Dendritic cell treated with granulocyte-macrophage colony-stimulating factor and Interleukin-4, amounts not matched to agents 40 ng/mL and 50 ng/mL, for 4 days (primary cell): ENCODE measurements around the gene WASHC2A.
"Not testable (repeated sequence)": the region's sequence is repeated elsewhere in the genome, so short reads cannot be mapped to it uniquely, and the experiment has no call there.

ENCODE experiments used
- H3K27ac Mint-ChIP-seq: one replicate; pipeline ENCODE4 v1.8.0; 2022; ENCODE audit warnings: mild to moderate bottlenecking, mixed read lengths
- H3K27me3 Mint-ChIP-seq: one replicate; pipeline ENCODE4 v1.8.0; 2022; ENCODE audit warnings: mild to moderate bottlenecking, mixed read lengths
- H3K36me3 Mint-ChIP-seq: one replicate; pipeline ENCODE4 v1.8.0; 2022; ENCODE audit warnings: low read depth, mixed read lengths
- H3K4me1 Mint-ChIP-seq: one replicate; pipeline ENCODE4 v1.8.0; 2022; ENCODE audit warnings: low read depth, mixed read lengths
- H3K4me3 Mint-ChIP-seq: one replicate; pipeline ENCODE4 v1.8.0; 2022; ENCODE audit warnings: mild to moderate bottlenecking, moderate library complexity, mixed read lengths
- H3K9me3 Mint-ChIP-seq: one replicate; pipeline ENCODE4 v1.8.0; 2022; ENCODE audit warnings: mixed read lengths
- intact Hi-C: fragments of 100-400 bp; cut with micrococcal nuclease; formaldehyde crosslinking; loops from one replicate; pipeline ENCODE4 v1.15.0; 2022

Gene WASHC2A, protein sequence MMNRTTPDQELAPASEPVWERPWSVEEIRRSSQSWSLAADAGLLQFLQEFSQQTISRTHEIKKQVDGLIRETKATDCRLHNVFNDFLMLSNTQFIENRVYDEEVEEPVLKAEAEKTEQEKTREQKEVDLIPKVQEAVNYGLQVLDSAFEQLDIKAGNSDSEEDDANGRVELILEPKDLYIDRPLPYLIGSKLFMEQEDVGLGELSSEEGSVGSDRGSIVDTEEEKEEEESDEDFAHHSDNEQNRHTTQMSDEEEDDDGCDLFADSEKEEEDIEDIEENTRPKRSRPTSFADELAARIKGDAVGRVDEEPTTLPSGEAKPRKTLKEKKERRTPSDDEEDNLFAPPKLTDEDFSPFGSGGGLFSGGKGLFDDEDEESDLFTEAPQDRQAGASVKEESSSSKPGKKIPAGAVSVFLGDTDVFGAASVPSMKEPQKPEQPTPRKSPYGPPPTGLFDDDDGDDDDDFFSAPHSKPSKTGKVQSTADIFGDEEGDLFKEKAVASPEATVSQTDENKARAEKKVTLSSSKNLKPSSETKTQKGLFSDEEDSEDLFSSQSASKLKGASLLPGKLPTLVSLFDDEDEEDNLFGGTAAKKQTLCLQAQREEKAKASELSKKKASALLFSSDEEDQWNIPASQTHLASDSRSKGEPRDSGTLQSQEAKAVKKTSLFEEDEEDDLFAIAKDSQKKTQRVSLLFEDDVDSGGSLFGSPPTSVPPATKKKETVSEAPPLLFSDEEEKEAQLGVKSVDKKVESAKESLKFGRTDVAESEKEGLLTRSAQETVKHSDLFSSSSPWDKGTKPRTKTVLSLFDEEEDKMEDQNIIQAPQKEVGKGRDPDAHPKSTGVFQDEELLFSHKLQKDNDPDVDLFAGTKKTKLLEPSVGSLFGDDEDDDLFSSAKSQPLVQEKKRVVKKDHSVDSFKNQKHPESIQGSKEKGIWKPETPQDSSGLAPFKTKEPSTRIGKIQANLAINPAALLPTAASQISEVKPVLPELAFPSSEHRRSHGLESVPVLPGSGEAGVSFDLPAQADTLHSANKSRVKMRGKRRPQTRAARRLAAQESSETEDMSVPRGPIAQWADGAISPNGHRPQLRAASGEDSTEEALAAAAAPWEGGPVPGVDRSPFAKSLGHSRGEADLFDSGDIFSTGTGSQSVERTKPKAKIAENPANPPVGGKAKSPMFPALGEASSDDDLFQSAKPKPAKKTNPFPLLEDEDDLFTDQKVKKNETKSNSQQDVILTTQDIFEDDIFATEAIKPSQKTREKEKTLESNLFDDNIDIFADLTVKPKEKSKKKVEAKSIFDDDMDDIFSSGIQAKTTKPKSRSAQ (N-terminal part only)

DNA sequence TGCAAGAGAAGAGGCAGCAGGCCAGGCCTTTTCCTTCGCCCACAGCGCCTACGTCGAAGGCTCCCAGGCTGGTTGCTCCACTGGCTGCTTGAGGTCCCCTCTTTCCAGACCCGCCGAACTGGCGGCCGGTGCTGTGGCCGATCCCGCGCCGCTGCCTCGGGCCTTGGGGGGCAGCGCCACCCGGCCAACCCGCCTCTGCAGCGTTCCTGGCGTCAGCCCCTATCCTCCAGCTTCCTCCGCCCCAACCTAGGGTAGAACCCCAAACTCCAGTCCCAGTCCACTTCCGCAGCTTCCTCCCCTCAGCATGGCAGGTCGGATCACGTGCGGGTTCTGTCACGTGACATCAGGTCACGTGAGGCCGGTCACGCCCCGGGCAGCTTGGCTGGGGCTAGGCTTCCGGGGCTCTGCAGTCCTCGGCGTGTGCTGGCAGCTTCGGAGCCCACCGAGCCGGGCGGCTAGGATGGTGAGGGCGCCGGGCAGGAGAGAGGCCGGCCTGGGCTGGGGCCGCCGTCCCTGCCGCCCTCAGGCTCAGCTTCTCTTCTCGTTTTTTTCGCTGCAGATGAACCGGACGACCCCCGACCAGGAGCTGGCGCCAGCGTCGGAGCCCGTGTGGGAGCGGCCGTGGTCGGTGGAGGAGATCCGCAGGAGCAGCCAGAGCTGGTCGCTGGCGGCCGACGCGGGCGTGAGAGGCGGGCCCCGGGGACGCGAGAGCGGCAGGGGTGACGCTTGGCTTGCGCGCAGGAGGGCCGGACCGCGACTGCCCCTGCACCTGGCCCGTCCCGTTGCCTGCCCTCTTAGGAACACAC lies at the start of gene WASHC2A:
Gene WASHC2A, plus strand, starts transcription at position 409 of the 806 bp plus-strand sequence. Its CDS starts 52 bp downstream, at position 461.
- H3K4me1 Mint-ChIP-seq, H3K27me3 Mint-ChIP-seq, H3K9me3 Mint-ChIP-seq: not testable (repeated sequence)
- peaks cover 26% of the 10 kb centered on the region for H3K36me3 Mint-ChIP-seq
- peak within 1 kb of the TSS; percentile 90 for H3K4me3 Mint-ChIP-seq
- intact Hi-C loops: loop anchor here (10.0 kb wide), 1 partner anchor 257 kb away; no protein-coding TSS in a partner anchor
- peak within 1 kb of the TSS; percentile 94 for H3K27ac Mint-ChIP-seq

DNA sequence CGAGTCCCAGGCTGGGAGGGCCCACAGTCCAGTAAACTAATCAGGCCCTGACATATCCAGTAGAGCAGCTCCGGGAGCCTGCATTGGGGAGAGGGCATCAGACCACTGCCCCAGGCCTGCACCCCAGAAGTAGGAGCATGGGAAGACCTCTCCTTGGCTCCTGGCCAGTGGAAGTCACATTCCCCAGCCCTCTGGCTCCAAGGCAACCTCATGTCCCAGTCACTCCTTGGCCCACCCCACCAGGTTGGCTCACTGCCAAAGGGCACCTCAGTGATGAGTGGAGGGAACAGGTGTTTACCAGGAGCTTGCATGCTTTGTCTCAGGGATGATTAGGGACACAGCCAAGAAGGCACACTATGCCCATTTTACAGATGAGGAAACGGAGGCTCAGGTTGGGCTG lies 48.5 kb upstream of the WASHC2A start:
- intact Hi-C loops, H3K27ac Mint-ChIP-seq, H3K4me1 Mint-ChIP-seq, H3K27me3 Mint-ChIP-seq, H3K9me3 Mint-ChIP-seq, H3K4me3 Mint-ChIP-seq, H3K36me3 Mint-ChIP-seq: not testable (repeated sequence)

DNA sequence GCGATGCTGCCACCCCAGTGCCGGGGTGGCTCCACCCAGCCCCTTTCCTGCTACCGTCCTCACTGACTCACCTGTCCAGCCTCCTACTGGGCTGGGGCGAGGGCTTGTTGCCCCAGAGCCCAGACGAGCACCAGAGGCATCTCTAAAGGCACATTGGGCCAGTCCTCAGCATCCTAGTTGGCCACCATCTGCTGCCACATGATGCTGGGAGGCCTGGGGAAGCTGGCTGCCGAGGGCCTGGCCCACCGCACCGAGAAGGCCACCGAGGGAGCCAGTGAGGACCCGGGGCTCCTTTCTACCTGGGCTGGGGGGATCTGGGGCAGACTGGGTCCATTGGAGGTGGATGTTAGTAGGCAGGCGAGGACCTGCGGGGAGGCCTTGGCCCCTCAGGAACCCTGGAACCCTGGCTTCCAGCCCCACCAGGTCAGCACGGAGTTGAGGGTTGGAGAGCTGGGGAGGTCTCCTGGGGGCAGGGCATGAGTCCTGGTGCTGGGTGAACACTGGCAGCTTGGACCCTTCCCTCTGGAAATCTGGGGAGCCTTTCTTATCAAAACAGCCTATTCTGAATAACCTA lies 47.2 kb upstream of the WASHC2A start:
- H3K27ac Mint-ChIP-seq, H3K36me3 Mint-ChIP-seq, intact Hi-C loops, H3K9me3 Mint-ChIP-seq, H3K4me3 Mint-ChIP-seq, H3K4me1 Mint-ChIP-seq: not testable (repeated sequence)
- H3K27me3 Mint-ChIP-seq: peaks cover 22% of the 10 kb centered on the region

DNA sequence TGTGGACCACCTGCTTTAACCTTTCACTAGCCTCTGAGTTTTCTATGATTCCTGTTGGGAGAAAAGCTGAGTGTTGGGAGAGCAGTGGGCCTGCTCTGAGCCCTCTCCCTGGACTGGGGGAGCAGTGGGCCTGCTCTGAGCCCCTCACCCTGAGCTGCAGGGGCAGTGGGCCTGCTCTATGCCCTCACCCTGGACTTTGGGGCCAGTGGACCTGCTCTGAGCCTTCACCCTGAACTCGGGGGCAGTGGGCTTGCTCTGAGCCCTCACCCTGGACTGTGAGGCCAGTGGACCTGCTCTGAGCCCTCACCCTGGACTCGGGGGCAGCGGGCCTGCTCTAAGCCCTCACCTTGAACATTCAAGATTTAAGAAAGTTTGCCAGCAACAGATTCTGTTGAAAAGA lies 46.1 kb upstream of the WASHC2A start:
- Mint-ChIP-seq H3K27ac (no peak overlapping the region), H3K36me3 (no peaks in the 10 kb centered on the region), H3K9me3 (no peaks in the 10 kb centered on the region), H3K4me1 (no peaks in the 10 kb centered on the region), H3K27me3 (peaks cover 32% of the 10 kb centered on the region), H3K4me3 (no peak overlapping the region)
- intact Hi-C loops: no loop called here

DNA sequence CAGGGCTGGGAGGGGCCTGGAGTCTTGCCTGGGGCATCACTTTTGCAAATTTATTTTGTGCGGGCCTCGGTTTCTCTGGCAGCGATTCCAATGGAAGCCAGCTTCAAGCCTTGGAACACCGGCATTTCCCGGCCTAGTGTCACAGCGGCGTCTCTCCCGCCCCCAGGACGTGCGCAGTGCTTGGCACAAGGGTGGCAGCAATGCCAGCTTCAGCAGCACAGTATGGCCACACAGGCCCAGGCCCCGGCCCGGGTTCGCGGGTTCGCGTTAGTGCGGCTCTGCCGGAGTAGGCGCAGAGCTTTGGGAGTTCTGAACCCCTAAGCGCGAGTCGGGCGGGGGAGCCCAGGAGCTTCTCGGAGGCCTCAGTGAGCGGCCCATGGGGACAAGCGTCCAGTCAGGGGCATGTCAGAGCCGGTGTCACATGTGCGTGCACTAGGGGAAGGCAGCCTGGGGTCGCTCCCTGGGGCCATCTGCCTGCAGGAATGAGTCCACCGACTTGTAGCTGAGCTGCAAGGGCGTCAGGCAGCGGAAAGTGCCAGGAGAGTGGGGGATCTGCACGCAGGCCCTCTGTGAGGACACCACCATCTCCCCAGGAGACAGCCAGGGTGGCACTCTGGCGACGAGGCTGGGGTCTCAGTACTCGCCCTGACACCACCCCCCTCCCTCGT lies 42.9 kb upstream of the WASHC2A start:
- H3K27me3 Mint-ChIP-seq: peaks cover 36% of the 10 kb centered on the region

DNA sequence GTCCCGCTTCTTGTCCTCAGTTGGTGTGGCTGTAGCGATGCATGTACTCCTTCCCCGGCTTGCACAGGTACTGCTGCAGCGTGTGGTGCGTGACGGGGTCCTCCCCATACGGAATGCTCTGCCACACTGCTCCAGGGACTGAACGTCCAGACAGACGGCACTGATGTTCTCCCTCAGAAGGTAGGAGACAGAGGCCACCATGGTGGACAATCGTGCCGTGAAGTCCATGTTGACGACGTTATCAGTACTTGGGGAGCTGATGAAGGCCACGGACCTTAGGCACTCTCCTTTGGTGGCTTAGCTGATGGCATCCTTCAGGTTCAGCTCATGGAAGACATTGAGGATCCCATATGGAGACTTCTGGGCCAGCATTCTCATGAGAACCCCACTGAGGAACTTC lies 42.1 kb upstream of the WASHC2A start:
- Mint-ChIP-seq H3K4me1 (no peaks in the 10 kb centered on the region), H3K27ac (no peak overlapping the region), H3K9me3 (no peaks in the 10 kb centered on the region), H3K27me3 (peaks cover 36% of the 10 kb centered on the region), H3K36me3 (no peaks in the 10 kb centered on the region), H3K4me3 (no peak overlapping the region)
- intact Hi-C loops: no loop called here

More for the DNA sequence above, 42.9 kb upstream of the WASHC2A start:
- H3K36me3 Mint-ChIP-seq, H3K9me3 Mint-ChIP-seq, H3K27ac Mint-ChIP-seq, intact Hi-C loops, H3K4me3 Mint-ChIP-seq, H3K4me1 Mint-ChIP-seq: not testable (repeated sequence)

DNA sequence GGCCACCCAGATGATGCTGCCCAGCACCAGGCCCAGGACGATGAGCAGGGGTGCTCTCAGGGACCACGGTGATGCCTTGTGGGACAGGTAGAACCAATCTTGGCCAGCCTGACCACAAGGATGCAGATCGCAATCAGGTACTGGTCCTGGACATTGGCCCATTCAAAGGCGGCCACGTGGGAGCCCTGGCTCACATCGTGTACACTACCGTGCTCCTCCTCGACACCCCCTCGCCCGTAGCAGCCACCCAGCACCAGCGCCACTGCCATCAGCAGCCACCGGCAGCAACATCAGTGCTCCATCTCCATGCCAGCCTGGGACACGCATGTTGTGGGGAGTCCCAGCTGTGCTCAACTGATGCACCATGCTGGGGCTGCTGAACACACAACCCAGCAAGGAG lies 40.6 kb upstream of the WASHC2A start:
- Mint-ChIP-seq H3K36me3 (no peaks in the 10 kb centered on the region), H3K9me3 (no peaks in the 10 kb centered on the region), H3K27ac (no peak overlapping the region), H3K27me3 (peaks cover 36% of the 10 kb centered on the region), H3K4me1 (no peaks in the 10 kb centered on the region), H3K4me3 (no peak overlapping the region)
- intact Hi-C loops: no loop called here

DNA sequence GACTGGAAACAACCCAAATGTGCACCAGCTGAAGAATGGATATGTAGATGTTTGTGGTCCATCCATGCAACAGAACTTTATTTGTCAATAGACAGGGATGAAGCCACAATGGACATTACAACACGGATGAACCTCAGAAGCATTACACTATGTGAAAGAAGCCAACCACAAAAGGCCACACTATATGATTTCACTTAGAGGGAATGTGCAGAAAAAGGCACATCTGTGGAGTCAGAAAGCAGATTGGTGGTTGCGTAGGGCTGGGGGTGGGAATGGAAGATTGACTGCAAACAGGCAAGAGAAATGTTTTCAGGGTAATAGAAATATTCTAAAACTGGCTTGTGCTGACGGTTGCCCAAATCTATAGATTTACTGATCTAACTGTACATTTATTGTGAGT lies 34.3 kb upstream of the WASHC2A start:
- H3K27me3 Mint-ChIP-seq: peaks cover 1% of the 10 kb centered on the region
- no peak overlapping the region for H3K27ac Mint-ChIP-seq
- intact Hi-C loops: no loop called here
- H3K4me3 Mint-ChIP-seq: no peak overlapping the region
- H3K36me3 Mint-ChIP-seq: no peaks in the 10 kb centered on the region
- no peaks in the 10 kb centered on the region for H3K4me1 Mint-ChIP-seq
- H3K9me3 Mint-ChIP-seq: no peaks in the 10 kb centered on the region

DNA sequence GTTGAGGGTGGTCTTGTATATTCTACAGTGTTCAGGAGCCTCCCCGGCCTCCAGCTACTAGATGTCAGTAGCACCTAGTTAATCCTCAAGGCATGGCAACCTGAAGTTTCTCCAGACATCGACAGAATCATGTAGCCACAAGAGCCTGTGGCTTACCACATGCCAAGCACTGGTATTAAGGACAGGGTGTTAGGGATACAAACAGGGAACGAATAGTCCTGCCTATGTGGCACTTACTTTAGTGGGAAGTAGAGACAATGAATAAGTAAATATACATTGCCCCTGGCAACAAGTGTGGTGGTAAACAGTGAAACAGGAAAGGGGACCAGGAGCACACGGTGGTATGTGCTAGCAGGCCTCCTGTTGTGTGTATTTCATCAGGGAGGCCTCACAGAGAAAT lies 32.4 kb upstream of the WASHC2A start:
- not testable (repeated sequence) for H3K27me3 Mint-ChIP-seq, H3K4me1 Mint-ChIP-seq

DNA sequence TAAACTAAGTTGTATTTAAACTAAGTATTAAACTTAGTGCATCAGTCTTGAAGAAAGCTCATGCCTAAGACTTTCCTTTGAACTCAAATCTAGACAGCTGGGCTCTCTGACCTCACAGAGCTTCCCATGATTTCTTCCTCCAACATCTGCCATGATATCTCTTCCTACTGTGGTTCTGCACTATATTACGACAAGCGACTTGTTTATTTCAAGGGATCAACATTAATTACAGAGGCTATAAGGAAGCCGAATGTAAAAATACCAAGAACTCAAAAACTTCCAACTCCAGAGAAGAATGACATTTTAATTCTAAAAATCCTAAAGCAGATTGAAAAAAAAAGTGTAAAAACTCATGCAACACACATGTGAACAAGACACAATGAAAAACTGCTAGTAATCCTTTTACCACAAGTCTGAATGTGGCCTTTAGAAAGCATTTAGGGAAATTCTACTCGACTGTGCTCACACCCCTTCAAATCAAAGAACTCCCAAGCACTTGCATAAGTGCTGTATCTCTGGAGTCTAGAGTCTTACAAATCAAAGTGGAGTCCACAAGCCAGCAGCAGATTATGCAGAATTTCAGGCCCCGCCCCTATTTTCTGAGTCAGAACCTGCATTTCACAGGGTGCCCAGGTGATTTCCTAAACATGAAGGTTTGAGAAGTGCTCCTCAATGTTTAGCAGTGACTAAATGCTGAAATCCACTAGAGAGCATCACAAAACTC lies 22.7 kb upstream of the WASHC2A start:
- H3K4me3 Mint-ChIP-seq: no peak overlapping the region
- intact Hi-C loops: no loop called here
- H3K27me3 Mint-ChIP-seq: no peaks in the 10 kb centered on the region
- H3K9me3 Mint-ChIP-seq: no peaks in the 10 kb centered on the region
- no peak overlapping the region for H3K27ac Mint-ChIP-seq
- H3K4me1 Mint-ChIP-seq: no peaks in the 10 kb centered on the region
- H3K36me3 Mint-ChIP-seq: peaks cover 6% of the 10 kb centered on the region

More for the DNA sequence above, 32.4 kb upstream of the WASHC2A start:
- intact Hi-C loops, H3K9me3 Mint-ChIP-seq, H3K4me3 Mint-ChIP-seq, H3K36me3 Mint-ChIP-seq, H3K27ac Mint-ChIP-seq: not testable (repeated sequence)

DNA sequence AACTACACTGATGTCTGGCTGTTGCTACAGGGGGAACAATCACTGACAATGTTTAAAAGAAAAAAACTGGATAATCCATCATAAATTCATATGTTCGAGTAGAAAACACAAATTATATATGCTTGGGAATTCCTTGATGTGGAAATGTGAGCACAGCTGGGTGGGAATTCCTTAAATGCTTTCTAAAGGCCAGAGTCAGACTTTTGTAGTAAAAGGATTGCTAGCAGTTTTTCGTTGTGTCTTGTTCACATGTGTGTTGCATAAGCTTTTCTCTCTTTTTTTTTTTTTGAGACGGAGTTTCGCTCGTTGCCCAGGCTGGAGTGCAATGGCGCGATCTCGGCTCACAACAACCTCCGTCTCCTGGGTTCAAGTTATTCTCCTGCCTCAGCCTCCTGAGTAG lies 21.3 kb upstream of the WASHC2A start:
- H3K27ac Mint-ChIP-seq, H3K4me1 Mint-ChIP-seq, H3K27me3 Mint-ChIP-seq, H3K9me3 Mint-ChIP-seq, H3K4me3 Mint-ChIP-seq, H3K36me3 Mint-ChIP-seq, intact Hi-C loops: not testable (repeated sequence)

DNA sequence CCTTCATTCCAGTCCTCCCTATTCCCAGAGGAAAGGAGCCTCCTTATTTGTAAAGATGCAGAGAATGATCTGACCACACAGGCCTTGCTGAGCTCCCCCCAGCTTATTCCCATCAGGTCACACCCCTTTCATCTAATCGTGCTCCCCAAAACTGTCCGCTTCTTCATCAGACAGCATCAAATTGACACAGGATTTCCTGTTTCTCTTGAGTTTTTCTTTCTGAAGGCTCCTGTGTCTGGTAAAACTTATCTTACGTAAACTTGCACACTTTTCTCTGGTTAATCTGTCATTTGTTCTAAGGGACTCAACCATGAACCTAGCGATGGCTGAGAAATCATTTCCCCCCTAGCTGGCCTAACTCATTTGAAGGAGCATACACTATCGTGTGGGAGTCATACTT lies 20.2 kb upstream of the WASHC2A start:
- H3K27me3 Mint-ChIP-seq, H3K27ac Mint-ChIP-seq, intact Hi-C loops, H3K36me3 Mint-ChIP-seq, H3K4me1 Mint-ChIP-seq, H3K4me3 Mint-ChIP-seq, H3K9me3 Mint-ChIP-seq: not testable (repeated sequence)
